ENCODE results near the gene MSH6.

The MSH6 gene

GRCh38 chr2:47782381-47782670 lies 619 bp upstream of the MSH6 start:
- no peak for DNase-seq

DNA sequence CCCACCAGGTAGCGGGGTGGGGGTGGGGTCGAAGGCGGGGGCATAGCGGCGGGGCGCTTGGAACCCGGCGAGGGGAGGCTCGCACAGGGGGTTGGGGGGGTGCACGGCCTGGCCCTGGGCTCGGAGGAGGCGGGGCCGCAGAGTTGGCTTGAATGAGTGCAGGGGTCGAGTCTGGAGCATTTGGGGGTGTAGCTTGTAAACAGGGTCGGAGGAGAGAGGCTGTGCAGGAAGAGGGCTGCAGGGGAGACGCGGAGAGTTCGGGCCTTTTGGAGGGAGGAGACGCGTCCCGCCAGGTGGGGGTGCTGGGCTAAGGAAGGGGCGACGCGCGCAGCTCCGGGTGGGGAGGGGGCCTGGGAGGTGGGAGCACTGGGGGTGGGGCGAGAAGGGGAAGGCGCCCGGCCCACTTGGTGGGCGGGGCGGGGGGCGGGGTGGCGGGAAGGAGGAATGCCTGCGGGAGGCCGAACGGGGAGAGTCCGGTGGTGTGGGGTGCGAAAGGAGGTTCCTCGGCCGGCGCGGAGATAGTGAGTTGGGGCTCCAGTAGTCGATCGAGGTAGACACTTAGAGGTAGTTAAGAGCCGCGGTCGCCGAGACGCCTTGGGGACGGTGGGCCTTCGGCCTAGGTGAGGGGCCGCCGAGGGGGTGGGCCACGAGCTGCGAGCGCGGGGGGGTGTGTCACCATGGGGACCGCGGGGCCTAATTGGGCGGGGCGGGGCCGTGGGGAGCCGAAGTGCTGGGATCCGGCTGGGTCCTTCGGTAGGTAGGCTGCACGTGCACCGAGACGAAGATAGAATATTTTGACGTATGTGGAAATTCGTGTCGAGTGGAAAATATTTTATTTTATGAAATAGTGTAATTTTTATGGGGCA lies 774 bp downstream of the MSH6 start:
- peak; percentile 88 for DNase-seq

DNA sequence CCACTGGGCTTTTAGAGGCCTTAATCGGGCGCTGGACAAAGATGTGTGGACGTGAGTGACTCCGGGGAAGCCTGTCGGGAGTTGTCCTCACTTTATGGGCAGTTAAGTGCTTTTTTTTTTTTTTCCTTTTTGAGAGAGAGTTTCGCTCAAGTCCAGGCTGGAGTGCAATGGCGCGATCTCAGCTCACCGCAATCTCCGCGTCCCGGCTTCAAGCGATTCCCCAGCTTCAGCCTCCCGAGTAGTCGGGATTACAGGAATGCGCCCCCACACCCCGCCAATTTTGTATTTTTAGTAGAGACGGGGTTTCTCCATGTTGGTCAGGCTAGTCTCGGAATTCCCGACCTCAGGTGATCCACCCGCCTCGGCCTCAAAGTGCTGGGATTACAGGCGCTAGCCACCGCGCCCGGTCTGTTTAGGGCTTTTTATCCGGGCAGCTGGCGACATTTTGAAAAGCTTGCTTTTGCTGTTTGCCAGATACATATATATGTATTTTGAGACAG lies 1.5 kb downstream of the MSH6 start:
- no peak for DNase-seq

GRCh38 chr2:47785986-47786385 lies 3.0 kb downstream of the MSH6 start:
- DNase-seq = no peak

DNA sequence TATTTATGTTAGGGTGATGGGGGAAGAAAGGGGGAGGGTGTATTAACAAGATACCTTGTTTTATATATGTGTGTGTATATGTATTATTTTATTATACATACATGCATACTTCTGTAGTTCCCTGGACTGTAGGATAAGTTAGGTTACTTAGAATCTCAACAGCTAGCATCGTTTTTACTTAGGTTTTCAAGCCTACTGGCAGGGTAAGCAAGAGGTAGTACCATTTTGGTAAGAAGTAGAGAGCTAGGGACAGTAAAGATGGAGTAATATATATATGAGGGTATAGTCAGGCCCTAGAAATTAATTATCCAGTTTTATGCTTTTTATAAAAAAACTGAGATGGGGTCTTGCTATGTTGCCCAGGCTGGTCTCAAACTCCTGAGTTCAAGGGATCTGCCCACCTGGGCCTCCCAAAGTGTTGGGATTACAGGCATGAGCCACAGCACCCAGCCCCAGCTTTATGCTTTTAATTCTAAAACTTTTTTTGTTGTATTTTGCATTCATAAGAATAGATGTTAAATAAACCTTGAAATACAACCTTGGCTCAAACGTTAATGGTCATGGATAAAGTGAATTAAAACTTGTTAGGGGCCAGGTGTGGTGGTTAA lies 13.2 kb downstream of the MSH6 start:
- DNase-seq = no peak

GRCh38 chr2:47798631-47799030 lies 15.7 kb downstream of the MSH6 start:
- DNase-seq = no peak

DNA sequence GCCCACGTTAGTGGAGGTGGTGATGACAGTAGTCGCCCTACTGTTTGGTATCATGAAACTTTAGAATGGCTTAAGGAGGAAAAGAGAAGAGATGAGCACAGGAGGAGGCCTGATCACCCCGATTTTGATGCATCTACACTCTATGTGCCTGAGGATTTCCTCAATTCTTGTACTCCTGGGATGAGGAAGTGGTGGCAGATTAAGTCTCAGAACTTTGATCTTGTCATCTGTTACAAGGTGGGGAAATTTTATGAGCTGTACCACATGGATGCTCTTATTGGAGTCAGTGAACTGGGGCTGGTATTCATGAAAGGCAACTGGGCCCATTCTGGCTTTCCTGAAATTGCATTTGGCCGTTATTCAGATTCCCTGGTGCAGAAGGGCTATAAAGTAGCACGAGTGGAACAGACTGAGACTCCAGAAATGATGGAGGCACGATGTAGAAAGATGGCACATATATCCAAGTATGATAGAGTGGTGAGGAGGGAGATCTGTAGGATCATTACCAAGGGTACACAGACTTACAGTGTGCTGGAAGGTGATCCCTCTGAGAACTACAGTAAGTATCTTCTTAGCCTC lies 16.2 kb downstream of the MSH6 start:
- DNase-seq = no peak

- DNase-seq = no peak
Measured at GRCh38 chr2:47801118-47801517, 18.2 kb downstream of the MSH6 start.

DNA sequence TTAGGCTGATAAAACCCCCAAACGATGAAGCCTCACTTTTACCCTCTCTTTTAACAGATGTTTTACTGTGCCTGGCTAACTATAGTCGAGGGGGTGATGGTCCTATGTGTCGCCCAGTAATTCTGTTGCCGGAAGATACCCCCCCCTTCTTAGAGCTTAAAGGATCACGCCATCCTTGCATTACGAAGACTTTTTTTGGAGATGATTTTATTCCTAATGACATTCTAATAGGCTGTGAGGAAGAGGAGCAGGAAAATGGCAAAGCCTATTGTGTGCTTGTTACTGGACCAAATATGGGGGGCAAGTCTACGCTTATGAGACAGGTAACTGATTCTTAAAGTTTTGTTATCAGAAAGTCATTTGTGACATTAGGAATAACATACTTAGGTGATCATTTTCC lies 20.4 kb downstream of the MSH6 start:
- no peak for DNase-seq

DNA sequence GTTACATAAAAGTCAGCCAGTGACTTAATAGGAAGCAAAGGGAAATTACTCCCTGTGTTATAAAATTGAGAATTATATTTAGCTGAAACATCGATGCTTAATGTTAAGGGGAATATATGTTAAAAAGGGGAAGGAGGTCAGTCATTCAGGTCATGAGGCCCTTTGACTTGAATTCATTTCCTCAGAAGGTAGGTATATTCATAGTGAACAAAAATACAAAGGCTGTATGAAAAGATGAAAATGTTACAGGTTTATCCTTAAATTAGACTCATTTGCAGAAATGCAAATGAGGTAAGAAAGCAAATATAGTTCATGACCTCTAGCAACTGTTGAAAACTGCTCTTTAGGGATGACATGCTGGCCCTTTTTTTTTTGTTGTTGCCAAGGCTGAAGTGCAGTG lies 20.8 kb downstream of the MSH6 start:
- no peak for DNase-seq

DNA sequence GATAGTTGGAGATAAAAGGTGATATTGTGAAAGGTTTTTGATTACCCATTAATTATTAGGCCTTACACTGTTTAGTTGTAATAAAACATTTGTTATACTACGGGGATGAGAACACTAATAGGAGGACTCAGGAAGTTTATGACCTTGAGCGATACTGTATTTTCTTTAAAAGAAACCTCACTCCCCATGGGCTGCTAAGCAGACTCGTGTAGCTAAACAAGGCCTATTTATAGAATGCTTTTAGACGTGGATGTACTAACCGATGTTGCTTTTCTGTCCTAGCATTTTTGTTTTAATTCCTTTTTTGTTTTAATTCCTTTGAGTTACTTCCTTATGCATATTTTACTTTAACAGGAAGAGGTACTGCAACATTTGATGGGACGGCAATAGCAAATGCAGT lies 22.9 kb downstream of the MSH6 start:
- DNase-seq = no peak

GRCh38 chr2:47808614-47809013 lies 25.7 kb downstream of the MSH6 start:
- DNase-seq = no peak

DNA sequence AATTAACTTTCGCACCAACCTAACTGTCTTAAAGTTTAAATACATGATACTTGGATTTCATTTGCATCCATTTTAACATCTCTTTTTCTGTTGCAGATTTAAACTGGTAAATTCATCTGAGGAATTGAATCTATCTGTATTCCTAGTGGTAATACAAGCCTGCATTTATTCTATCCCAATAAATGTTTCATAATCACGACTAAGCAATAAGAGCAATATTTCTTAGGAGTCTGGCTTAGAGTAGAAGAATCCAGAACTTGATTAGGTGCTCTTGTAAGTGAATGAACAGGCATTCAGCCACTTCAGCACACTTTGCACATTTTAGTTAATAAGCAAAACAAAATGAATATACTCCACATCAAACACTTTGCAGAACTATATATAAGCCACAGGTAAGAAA lies 27.0 kb downstream of the MSH6 start:
- no peak for DNase-seq

- no peak for DNase-seq
Measured at GRCh38 chr2:47810850-47811249, 27.9 kb downstream of the MSH6 start.

GRCh38 chr2:47811668-47812067 lies 28.7 kb downstream of the MSH6 start:
- DNase-seq = no peak

DNA sequence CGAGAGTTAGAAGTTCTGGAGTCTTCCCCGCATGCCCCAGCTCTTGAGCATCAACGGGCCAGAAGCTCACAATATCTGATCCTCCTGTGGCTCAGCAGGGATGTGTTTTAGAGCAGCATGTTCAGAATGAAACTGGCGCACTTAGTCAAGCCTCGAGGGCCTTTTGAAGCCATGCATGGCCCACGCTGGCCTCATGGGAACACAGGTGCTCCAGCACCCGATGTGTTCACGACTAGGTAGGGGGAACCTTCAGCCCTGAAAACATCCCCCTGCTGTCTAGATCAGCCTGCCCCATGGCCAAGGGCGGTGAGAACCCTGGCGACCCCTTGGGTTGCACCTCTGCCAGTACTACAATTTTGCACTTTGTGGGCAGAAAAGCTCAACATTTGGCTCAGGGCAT lies 32.8 kb downstream of the MSH6 start:
- no peak for DNase-seq

GRCh38 chr2:47818777-47819176 lies 35.8 kb downstream of the MSH6 start:
- no peak for DNase-seq

DNA sequence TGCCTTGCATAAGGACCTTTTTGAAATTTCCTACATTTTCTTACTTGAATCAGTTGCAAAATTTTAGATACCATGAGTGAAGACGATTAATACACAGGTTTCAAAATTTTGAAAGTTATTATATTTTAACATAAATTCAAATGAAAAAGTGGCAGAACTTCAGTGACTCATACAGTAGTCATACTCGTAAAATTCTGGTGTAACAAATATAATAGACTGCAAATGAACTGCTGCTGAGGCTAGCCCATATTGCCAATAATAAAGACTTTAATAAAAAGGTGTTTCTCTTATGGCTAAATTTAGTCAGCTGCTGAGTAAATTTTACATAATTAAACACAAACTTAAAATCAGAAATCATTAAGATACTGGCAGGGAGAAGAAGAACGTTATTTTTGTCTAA lies 36.9 kb downstream of the MSH6 start:
- no peak for DNase-seq

DNA sequence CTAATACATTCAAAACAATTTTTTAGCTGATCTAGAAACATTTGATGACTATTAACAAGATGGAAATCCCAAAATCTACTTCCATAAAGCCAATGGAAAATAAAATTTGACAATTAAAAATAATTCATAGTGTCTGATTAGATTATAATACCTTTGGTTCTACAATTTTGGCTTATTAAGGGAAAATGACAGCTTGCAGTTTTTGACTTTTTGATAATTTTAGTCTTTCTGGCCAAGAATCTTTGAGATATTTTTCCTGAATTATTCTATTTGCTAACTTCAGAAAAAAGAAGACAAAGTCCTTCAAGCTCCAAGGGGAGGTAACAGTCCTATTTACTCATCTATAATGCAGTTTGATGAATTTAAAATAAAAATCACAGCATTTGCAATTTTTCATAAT lies 39.6 kb downstream of the MSH6 start:
- no peak for DNase-seq

- no peak for DNase-seq
Measured at GRCh38 chr2:47833516-47833968, 50.6 kb downstream of the MSH6 start.

DNA sequence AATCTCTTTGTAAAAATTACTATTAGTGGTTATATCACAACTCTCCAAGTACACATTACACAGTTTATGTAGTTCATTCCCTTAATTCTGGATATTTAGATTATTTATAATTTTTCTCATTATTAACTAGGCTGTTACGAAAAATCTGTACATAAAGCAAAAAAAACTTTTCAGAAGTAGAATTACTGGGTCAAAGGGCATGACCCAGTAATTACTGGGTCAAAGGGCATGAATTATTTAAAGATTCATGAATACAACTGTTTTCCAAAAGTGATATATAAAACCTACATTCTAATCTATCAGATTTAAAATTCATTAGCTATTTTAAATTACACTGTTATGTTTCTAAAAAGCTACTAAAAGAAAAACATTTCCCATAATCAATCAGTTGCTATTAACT lies 55.3 kb downstream of the MSH6 start:
- no peak for DNase-seq

DNA sequence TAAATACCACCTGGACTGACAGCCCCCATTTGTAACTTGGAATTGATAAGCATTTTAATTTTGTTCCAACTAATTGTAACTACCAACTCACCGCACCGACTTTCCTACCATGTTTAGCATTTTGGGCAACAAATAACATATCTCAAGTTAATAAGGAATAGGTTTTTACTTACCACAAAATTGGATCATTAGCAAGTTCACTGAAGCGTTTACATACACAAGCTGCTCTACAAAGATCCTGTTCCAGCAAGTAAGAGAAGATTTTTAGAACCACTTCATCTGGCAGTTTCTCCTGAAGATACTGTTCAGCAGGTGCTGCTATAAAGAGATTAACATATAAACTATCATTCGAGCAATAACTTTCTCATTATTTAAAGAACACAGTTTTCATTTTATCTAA lies 55.7 kb downstream of the MSH6 start:
- no peak for DNase-seq

DNA sequence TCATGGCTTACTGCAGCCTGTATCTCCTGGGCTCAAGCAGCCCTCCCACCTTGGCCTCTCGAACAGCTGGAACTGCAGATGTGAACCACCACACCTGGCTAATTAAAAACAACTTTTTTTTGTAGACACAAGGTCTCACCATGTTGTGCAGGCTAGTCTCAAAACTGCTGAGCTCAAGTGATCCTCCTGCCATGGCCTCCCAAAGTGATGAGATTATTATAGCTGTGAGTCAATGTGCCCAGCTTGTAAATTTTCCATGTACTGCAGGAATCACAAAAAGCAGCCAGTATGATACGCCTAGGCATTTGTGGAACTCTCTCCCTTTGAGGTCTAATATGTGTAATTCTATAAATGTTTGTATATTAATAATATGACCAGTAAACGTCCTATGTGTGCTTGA lies 59.9 kb downstream of the MSH6 start:
- DNase-seq = no peak

DNA sequence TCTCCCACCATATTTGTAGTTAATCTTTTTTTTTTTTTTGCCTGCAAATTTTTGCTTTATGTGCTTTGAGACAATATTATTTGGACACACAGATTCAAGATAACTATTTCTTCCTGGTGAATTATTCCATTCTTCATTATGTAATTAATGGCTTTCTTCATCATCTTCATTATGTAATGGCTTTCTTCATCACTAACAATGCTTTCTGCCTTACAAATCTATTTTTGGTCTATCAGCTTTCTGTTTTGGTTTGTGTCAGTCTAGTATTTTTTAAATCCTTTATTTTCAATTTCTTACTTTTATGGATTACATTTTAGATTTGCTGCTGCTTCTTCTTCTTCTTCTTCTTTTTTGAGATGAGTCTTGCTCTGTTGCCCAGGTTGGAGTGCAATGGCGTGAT lies 60.5 kb downstream of the MSH6 start:
- no peak for DNase-seq
